ENCODE data around the gene EPB42. TPM values are rescaled to one million over a fixed set of nuclear protein-coding genes. Genes with fewer than 3 reads are reported as not detected.

The EPB42 gene
- total and polyA plus RNA-seq, 2 of the 4 experiments (the other 2 are of a cell fraction), result not detected

DNA sequence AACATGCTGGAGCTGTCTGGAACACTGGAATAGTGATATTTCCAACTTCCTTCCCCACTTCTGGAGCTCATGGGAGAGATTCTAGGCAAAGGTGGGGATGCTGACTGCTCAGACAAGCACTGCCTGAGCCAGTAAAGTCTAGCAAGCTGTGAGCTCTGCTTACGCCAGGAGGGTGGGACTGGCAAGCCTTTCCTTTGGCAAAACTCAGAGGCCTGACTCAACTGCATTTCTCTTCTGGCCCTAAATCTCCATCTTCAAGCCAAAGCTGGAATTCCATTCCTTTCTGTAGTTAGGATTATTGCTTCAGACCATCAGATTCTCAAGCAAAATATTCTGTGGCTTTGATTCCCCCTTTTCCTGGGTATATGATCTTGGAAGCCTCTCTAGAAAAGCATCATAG is 20.3 kb upstream of the EPB42 start:
- dilution Hi-C loops (cut with HindIII; ENCODE audit: low sequenced_read_pairs, unreplicated experiment) (no loop called here), in situ Hi-C loops (cut with MboI; ENCODE audit: low sequenced_read_pairs) (no loop called here), intact Hi-C loops (cut with micrococcal nuclease) (no loop called here)
- H2BK15ac ChIP-seq (ENCODE audit: low read depth, low read length), result no peak overlapping the region
- no peak overlapping the region for H2BK120ac ChIP-seq (ENCODE audit: low read depth, low read length)
- no peaks in the 10 kb centered on the region for H3K79me1 ChIP-seq (ENCODE audit: low read depth in 1 of 2, low read length in 2 of 2)
- H3K36me3 ChIP-seq (ENCODE audit: control insufficient read depth, insufficient read depth, low read length), result no peaks in the 10 kb centered on the region
- H3K4me1 ChIP-seq (ENCODE audit: control insufficient read depth, insufficient read depth, low read length), result no peaks in the 10 kb centered on the region
- H4K5ac ChIP-seq (ENCODE audit: low read depth, low read length), result no peak overlapping the region
- H4K20me1 ChIP-seq (ENCODE audit: insufficient read depth, low read length), result no peaks in the 10 kb centered on the region
- H2BK20ac ChIP-seq (ENCODE audit: low read depth, low read length), result no peak overlapping the region
- no peak overlapping the region for H2BK5ac ChIP-seq (ENCODE audit: low read depth, low read length, poor library complexity, severe bottlenecking)
- peaks cover 61% of the 10 kb centered on the region for H3K27me3 ChIP-seq (ENCODE audit: control insufficient read depth, insufficient read depth, low read length)
- no peak overlapping the region for H2AK9ac ChIP-seq (replicated peaks; ENCODE audit: low read depth, low read length, poor library complexity)
- ChIA-PET POLR2A (ENCODE audit: unreplicated experiment) (no interaction called here), CTCF (interaction anchor here (0.7 to 1.3 kb wide), 4 partner anchors 12 to 46 kb away, joined by 3 to 5 read pairs (median 4); no protein-coding TSS in a partner anchor)
- no peak overlapping the region for H2AK5ac ChIP-seq (ENCODE audit: low read depth, low read length)
- no peaks in the 10 kb centered on the region for H3K9me3 ChIP-seq (ENCODE audit: control insufficient read depth, insufficient read depth, low read length)
- no peak overlapping the region for H4K91ac ChIP-seq (ENCODE audit: insufficient read depth, low read depth, low read length)
- no peak overlapping the region for H3K9ac ChIP-seq (ENCODE audit: low read depth, low read length)
- H3K23ac ChIP-seq (ENCODE audit: low read depth, low read length), result no peak overlapping the region
- no peak overlapping the region for H3K14ac ChIP-seq (replicated peaks; ENCODE audit: low read depth, low read length)
- TF ChIP-seq, protein P1, sequence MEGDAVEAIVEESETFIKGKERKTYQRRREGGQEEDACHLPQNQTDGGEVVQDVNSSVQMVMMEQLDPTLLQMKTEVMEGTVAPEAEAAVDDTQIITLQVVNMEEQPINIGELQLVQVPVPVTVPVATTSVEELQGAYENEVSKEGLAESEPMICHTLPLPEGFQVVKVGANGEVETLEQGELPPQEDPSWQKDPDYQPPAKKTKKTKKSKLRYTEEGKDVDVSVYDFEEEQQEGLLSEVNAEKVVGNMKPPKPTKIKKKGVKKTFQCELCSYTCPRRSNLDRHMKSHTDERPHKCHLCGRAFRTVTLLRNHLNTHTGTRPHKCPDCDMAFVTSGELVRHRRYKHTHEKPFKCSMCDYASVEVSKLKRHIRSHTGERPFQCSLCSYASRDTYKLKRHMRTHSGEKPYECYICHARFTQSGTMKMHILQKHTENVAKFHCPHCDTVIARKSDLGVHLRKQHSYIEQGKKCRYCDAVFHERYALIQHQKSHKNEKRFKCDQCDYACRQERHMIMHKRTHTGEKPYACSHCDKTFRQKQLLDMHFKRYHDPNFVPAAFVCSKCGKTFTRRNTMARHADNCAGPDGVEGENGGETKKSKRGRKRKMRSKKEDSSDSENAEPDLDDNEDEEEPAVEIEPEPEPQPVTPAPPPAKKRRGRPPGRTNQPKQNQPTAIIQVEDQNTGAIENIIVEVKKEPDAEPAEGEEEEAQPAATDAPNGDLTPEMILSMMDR (conservative IDR thresholded peaks at IDR 0.05; ENCODE audit: low read depth, low read length), result no peak
- TF ChIP-seq RCOR1 (IDR thresholded peaks at IDR 0.05; ENCODE audit: insufficient replicate concordance, low read length) (no peak), POLR2A (IDR thresholded peaks at IDR 0.05; ENCODE audit: low read depth, low read length) (no peak), NFE2L2 (IDR thresholded peaks at IDR 0.05; ENCODE audit: low read depth, low read length) (no peak), RAD21 (IDR thresholded peaks at IDR 0.05; ENCODE audit: low read length) (no peak)
- no peak overlapping the region for H3K18ac ChIP-seq (ENCODE audit: low read depth, low read length)
- no peak overlapping the region for H3K4me2 ChIP-seq (ENCODE audit: low read depth, low read length)
- ATAC-seq (ENCODE audit: low read depth) (no peak), DNase-seq (peak; percentile 32)
- no peak overlapping the region for H3K4me3 ChIP-seq (ENCODE audit: insufficient read depth, low read depth, low read length)
- H3K9me1 ChIP-seq (ENCODE audit: insufficient read depth, low read length), result no peaks in the 10 kb centered on the region; the same call in 1 of the 2 replicates
- whole genome bisulfite sequencing, 2 experiments (ENCODE audit: extremely low coverage in 2 of 2, insufficient read length in 1 of 2), result no CpG with 5 or more reads among the region's 1 CpG
- H3K27ac ChIP-seq (ENCODE audit: insufficient read depth, low read length), result no peak overlapping the region
- no TSS peak for BruUV-seq (replicated peaks)
- no peak overlapping the region for H2AFZ ChIP-seq (replicated peaks; ENCODE audit: low read length, poor library complexity)
- no peak overlapping the region for H3K4ac ChIP-seq (ENCODE audit: low read depth, low read length)
- no peak overlapping the region for H3K56ac ChIP-seq (ENCODE audit: extremely low read depth, insufficient read depth, low read length)
- H4K8ac ChIP-seq (ENCODE audit: low read depth in 2 of 2, low read length in 2 of 2), result no peak overlapping the region

All from IMR-90 (cell line).